ENCODE data around the gene RAPSN.

Gene RAPSN

DNA sequence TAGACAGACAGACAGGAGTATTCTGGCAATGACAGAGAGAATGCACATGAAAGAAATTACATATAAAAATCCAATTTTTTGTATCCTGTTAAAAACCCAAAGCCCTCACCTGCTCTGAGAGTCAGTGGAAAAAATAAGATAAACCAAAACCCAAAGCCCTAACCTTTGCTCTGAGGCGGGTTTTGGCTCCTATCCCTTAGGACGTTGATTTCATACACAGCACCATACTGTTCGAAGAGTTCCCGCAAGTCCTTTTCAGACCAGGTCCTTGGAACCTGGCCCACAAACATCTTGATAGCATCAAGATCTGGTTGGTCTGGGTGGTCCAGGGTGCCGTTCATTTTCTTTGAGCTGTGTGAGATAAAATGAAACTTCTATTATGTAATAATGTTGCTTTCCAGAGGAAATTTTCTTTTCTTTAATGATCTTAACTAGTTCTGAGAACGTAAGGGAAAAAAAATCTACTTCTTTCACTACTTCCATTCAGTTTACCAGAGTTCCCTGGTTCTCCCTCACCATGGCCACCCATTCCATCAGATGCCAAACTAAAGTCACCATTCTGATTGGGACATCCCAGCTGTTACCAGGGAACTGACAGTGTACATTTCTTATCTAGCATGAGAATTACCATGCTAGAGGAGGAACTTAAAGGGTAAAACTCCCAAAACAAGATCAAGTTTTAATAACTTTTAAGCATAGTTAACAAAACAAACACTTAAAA, 39.9 kb upstream of the RAPSN start:
- TF ChIP-seq EZH2 (IDR thresholded peaks at IDR 0.05; ENCODE audit: borderline replicate concordance, low read length) (no peak), CTCF (IDR thresholded peaks at IDR 0.05; ENCODE audit: low read length) (no peak)
- no peak overlapping the region for H3K4me3 ChIP-seq (ENCODE audit: low read depth, low read length, poor library complexity, severe bottlenecking)
- H3K9me3 ChIP-seq (ENCODE audit: low read length): no peaks in the 10 kb centered on the region
- H2AFZ ChIP-seq (ENCODE audit: low read length): no peak overlapping the region
- no peaks in the 10 kb centered on the region for H4K20me1 ChIP-seq (ENCODE audit: insufficient read depth, low read length)
- no peaks in the 10 kb centered on the region for H3K4me1 ChIP-seq (ENCODE audit: insufficient read depth, low read length, severe bottlenecking)
- H3K4me2 ChIP-seq (ENCODE audit: low read length): no peak overlapping the region
- H3K36me3 ChIP-seq (ENCODE audit: insufficient read depth, low read length): peaks cover 60% of the 10 kb centered on the region
- no peaks in the 10 kb centered on the region for H3K27me3 ChIP-seq (ENCODE audit: insufficient read depth, low read length)
- H3K27ac ChIP-seq (ENCODE audit: low read depth, low read length, poor library complexity, severe bottlenecking): no peak overlapping the region
- peaks cover 12% of the 10 kb centered on the region for H3K79me2 ChIP-seq (ENCODE audit: insufficient read depth, low read length)
- H3K9me2 ChIP-seq (ENCODE audit: low read depth, low read length): no peaks in the 10 kb centered on the region
- no peaks in the 10 kb centered on the region; the same call in 1 of the 2 replicates for H3F3A ChIP-seq (ENCODE audit: insufficient read depth, low read length)
- no peak overlapping the region for H3K9ac ChIP-seq (ENCODE audit: low read length)

GRCh38 chr11:47488111-47488510, 39.2 kb upstream of the RAPSN start:
- Histone ChIP-seq H3K9ac (ENCODE audit: low read length) (no peak overlapping the region), H3K27me3 (ENCODE audit: insufficient read depth, low read length) (no peaks in the 10 kb centered on the region), H3K36me3 (ENCODE audit: insufficient read depth, low read length) (peaks cover 63% of the 10 kb centered on the region), H2AFZ (ENCODE audit: low read length) (no peak overlapping the region), H3K9me2 (ENCODE audit: low read depth, low read length) (no peaks in the 10 kb centered on the region), H3K4me1 (ENCODE audit: insufficient read depth, low read length, severe bottlenecking) (no peaks in the 10 kb centered on the region), H3F3A (ENCODE audit: insufficient read depth, low read length) (no peaks in the 10 kb centered on the region; the same call in 1 of the 2 replicates), H3K79me2 (ENCODE audit: insufficient read depth, low read length) (peaks cover 9% of the 10 kb centered on the region; the same call in 1 of the 2 replicates), H3K27ac (ENCODE audit: low read depth, low read length, poor library complexity, severe bottlenecking) (no peak overlapping the region), H3K4me3 (ENCODE audit: low read depth, low read length, poor library complexity, severe bottlenecking) (no peak overlapping the region), H3K9me3 (ENCODE audit: low read length) (no peaks in the 10 kb centered on the region), H3K4me2 (ENCODE audit: low read length) (no peak overlapping the region), H4K20me1 (ENCODE audit: insufficient read depth, low read length) (no peaks in the 10 kb centered on the region)
- no peak for TF ChIP-seq EZH2 (IDR thresholded peaks at IDR 0.05; ENCODE audit: borderline replicate concordance, low read length)
- TF ChIP-seq CTCF (IDR thresholded peaks at IDR 0.05; ENCODE audit: low read length): no peak

DNA sequence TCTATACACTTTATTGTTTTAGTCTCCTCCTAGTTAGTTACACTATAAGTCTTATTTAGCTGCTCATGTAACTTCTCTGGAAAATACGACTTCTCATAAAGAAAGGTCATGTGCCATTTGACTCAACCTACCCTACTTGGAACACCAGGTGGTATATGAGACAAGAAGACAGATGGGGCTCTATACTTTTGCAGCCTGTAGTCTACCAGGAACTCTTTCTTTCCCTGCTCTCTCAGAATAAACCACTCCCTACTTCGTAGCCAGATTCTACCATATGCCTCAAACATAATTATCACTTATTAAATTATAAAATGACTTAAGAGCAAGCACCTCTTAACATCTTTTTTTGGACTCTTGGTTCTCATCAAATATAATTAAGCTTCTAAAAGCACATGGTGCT, 38.5 kb upstream of the RAPSN start:
- H3K27me3 ChIP-seq (ENCODE audit: insufficient read depth, low read length): no peaks in the 10 kb centered on the region
- H3K9me3 ChIP-seq (ENCODE audit: low read length): no peaks in the 10 kb centered on the region
- H3K27ac ChIP-seq (ENCODE audit: low read depth, low read length, poor library complexity, severe bottlenecking): no peak overlapping the region
- H3K36me3 ChIP-seq (ENCODE audit: insufficient read depth, low read length): peaks cover 70% of the 10 kb centered on the region
- no peaks in the 10 kb centered on the region for H3K4me1 ChIP-seq (ENCODE audit: insufficient read depth, low read length, severe bottlenecking)
- no peak overlapping the region for H3K9ac ChIP-seq (ENCODE audit: low read length)
- TF ChIP-seq EZH2 (IDR thresholded peaks at IDR 0.05; ENCODE audit: borderline replicate concordance, low read length): no peak
- no peak overlapping the region for H2AFZ ChIP-seq (ENCODE audit: low read length)
- H3F3A ChIP-seq (ENCODE audit: insufficient read depth, low read length): no peaks in the 10 kb centered on the region; the same call in 1 of the 2 replicates
- peaks cover 9% of the 10 kb centered on the region; the same call in 1 of the 2 replicates for H3K79me2 ChIP-seq (ENCODE audit: insufficient read depth, low read length)
- no peak overlapping the region for H3K4me3 ChIP-seq (ENCODE audit: low read depth, low read length, poor library complexity, severe bottlenecking)
- H3K4me2 ChIP-seq (ENCODE audit: low read length): no peak overlapping the region
- H4K20me1 ChIP-seq (ENCODE audit: insufficient read depth, low read length): no peaks in the 10 kb centered on the region
- no peaks in the 10 kb centered on the region for H3K9me2 ChIP-seq (ENCODE audit: low read depth, low read length)

- Histone ChIP-seq H3K9me2 (ENCODE audit: low read depth, low read length) (no peaks in the 10 kb centered on the region), H3K27ac (ENCODE audit: low read depth, low read length, poor library complexity, severe bottlenecking) (no peak overlapping the region), H3K27me3 (ENCODE audit: insufficient read depth, low read length) (no peaks in the 10 kb centered on the region), H2AFZ (ENCODE audit: low read length) (no peak overlapping the region), H3K9ac (ENCODE audit: low read length) (no peak overlapping the region), H4K20me1 (ENCODE audit: insufficient read depth, low read length) (no peaks in the 10 kb centered on the region), H3K36me3 (ENCODE audit: insufficient read depth, low read length) (peaks cover 89% of the 10 kb centered on the region), H3K4me3 (ENCODE audit: low read depth, low read length, poor library complexity, severe bottlenecking) (no peak overlapping the region), H3K9me3 (ENCODE audit: low read length) (no peaks in the 10 kb centered on the region), H3F3A (ENCODE audit: insufficient read depth, low read length) (no peaks in the 10 kb centered on the region; the same call in 1 of the 2 replicates), H3K4me2 (ENCODE audit: low read length) (no peak overlapping the region), H3K4me1 (ENCODE audit: insufficient read depth, low read length, severe bottlenecking) (no peaks in the 10 kb centered on the region), H3K79me2 (ENCODE audit: insufficient read depth, low read length) (peaks cover 9% of the 10 kb centered on the region; the same call in 1 of the 2 replicates)
- TF ChIP-seq CTCF (IDR thresholded peaks at IDR 0.05; ENCODE audit: low read length): no peak
- TF ChIP-seq EZH2 (IDR thresholded peaks at IDR 0.05; ENCODE audit: borderline replicate concordance, low read length): no peak
These were observed 36.2 kb upstream of the RAPSN start for GRCh38 chr11:47485107-47485506.

Measured in OCI-LY1 (cell line).